Measurements from ENCODE around the gene TANGO2. TPM values are rescaled to one million over a fixed set of nuclear protein-coding genes. Genes with fewer than 3 reads are reported as not detected.

The TANGO2 gene
- total RNA-seq, 1 experiment from 2014 or later = 13.9 TPM

DNA sequence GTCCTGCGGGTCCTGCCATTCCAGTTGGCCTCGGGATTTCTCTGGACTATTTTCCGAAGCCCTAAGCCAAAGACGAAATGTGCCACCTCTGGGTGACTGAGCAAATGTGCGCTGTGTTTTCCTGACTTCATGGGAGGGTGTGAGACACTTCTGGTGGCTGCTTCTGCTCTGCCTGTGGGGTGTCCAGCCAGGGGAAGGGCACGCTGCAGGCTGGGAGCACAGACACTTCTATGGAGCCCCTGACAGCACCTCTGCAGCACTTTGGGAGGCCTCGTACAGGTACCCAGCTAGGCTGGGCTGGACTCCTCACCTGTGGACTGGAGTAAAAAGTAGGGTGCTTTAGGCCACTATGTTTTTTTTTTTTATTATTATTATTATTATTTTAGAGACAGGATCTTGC is 17.7 kb downstream of the TANGO2 start:
- intact Hi-C loops (cut with micrococcal nuclease) = no loop called here
- ChIA-PET CTCF (no interaction called here), POLR2A (interaction anchor here (0.6 kb wide), 1 partner anchor 60 kb away, joined by 3 read pairs; no protein-coding TSS in a partner anchor)
- Mint-ChIP-seq H3K36me3 (ENCODE audit: insufficient read depth, unreplicated experiment) (peaks cover 23% of the 10 kb centered on the region), H3K9me3 (ENCODE audit: unreplicated experiment) (no peaks in the 10 kb centered on the region), H3K27ac (ENCODE audit: low read depth, unreplicated experiment) (no peak overlapping the region), H3K4me1 (ENCODE audit: insufficient read depth, unreplicated experiment) (no peaks in the 10 kb centered on the region), H3K4me3 (ENCODE audit: unreplicated experiment) (no peak overlapping the region), H3K27me3 (ENCODE audit: insufficient read depth, unreplicated experiment) (no peaks in the 10 kb centered on the region)
- TF ChIP-seq, protein P1, sequence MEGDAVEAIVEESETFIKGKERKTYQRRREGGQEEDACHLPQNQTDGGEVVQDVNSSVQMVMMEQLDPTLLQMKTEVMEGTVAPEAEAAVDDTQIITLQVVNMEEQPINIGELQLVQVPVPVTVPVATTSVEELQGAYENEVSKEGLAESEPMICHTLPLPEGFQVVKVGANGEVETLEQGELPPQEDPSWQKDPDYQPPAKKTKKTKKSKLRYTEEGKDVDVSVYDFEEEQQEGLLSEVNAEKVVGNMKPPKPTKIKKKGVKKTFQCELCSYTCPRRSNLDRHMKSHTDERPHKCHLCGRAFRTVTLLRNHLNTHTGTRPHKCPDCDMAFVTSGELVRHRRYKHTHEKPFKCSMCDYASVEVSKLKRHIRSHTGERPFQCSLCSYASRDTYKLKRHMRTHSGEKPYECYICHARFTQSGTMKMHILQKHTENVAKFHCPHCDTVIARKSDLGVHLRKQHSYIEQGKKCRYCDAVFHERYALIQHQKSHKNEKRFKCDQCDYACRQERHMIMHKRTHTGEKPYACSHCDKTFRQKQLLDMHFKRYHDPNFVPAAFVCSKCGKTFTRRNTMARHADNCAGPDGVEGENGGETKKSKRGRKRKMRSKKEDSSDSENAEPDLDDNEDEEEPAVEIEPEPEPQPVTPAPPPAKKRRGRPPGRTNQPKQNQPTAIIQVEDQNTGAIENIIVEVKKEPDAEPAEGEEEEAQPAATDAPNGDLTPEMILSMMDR (IDR thresholded peaks at IDR 0.05; ENCODE audit: unreplicated experiment) = no peak
- BruUV-seq (replicated peaks) = no TSS peak
- DNase-seq (ENCODE audit: unreplicated experiment) = no peak

DNA sequence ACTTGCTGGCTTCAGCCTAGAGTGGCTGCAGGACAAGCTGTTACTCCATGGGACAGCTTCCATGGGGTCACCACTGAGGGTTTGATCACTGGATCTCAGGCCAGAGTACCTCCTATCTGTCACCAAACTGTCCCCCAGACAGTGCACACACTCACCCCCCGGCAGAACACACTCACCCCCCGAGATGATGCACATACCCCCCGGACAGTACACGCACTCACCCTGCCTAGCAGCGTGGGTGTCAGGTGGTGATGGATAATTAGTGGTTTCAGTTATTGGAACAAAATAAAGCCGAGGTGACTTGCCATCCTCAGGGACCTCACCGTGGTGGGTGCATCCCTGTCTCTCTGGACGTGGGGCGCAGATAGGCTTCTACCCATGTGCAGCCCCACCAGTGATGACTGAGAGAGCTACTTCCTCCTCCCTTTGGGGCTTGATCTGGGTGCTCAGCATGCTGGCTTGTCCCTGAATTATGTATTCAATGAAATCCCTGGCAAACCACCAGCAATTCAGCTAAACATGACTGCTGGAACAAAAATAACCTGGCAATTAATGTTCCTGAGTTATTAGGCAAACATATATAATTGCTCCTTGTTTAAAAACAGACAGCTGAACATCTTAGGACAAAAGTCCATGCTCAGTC is 18.9 kb downstream of the TANGO2 start:
- peaks cover 22% of the 10 kb centered on the region for H3K36me3 Mint-ChIP-seq (ENCODE audit: insufficient read depth, unreplicated experiment)
- intact Hi-C loops (cut with micrococcal nuclease) = no loop called here
- no peak for DNase-seq (ENCODE audit: unreplicated experiment)
- CTCF ChIA-PET = interaction anchor here (0.7 to 1.7 kb wide), 2 partner anchors 11 to 129 kb away, joined by 3 read pairs; no protein-coding TSS in a partner anchor
- no peaks in the 10 kb centered on the region for H3K4me1 Mint-ChIP-seq (ENCODE audit: insufficient read depth, unreplicated experiment)
- no peak overlapping the region for H3K27ac Mint-ChIP-seq (ENCODE audit: low read depth, unreplicated experiment)
- H3K27me3 Mint-ChIP-seq (ENCODE audit: insufficient read depth, unreplicated experiment) = no peaks in the 10 kb centered on the region
- H3K9me3 Mint-ChIP-seq (ENCODE audit: unreplicated experiment) = no peaks in the 10 kb centered on the region
- no TSS peak for BruUV-seq (replicated peaks)
- H3K4me3 Mint-ChIP-seq (ENCODE audit: unreplicated experiment) = no peak overlapping the region
- TF ChIP-seq, protein P1 (IDR thresholded peaks at IDR 0.05; ENCODE audit: unreplicated experiment) = no peak
- POLR2A ChIA-PET = interaction anchor here (0.5 to 1.1 kb wide), 3 partner anchors 18 to 26 kb away, joined by 3 to 6 read pairs (median 4); partner anchors contain the start of gene TANGO2

DNA sequence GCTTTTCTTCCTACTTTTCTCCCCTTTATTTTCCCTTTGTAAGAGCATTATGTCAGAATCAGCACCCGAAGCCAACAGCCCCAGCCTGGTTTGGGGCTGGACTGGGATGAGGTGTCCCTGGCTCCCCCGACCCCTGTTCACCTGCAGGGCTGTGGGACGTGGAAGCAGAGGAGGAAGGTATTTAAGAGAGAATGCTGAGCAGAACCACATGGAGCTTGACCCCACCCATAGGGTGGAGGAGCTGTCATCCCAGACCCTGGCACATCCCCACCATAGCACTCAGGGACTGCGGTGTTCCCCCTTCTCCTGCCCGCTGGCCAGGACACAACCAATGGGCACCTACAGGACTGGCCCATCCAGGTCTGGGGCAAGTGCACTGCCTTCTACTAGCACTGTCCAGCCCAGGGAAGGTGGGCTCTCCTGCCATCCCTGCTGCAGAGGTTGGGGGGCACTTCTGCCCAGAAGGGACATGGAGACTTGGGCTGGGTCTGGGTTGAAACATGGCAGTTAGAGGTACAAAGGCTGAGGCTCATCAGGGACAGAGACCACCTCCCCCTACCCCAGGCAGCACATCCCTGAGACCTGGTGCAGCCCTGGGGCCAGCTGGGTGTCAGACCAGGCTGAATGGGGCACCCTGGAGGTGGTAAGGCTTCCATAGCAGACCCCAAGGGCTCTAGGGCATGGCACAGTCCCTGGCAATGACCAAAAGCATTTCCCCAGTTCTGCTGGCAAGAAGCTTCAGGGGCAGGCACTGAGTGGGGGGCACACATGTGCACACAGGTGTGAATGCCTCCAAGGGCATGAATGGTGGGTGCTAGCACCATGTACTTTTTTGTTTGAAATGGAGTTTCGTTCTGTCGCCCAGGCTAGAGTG is 19.7 kb downstream of the TANGO2 start:
- Mint-ChIP-seq H3K27me3 (ENCODE audit: insufficient read depth, unreplicated experiment) (no peaks in the 10 kb centered on the region), H3K36me3 (ENCODE audit: insufficient read depth, unreplicated experiment) (peaks cover 17% of the 10 kb centered on the region), H3K4me3 (ENCODE audit: unreplicated experiment) (no peak overlapping the region), H3K27ac (ENCODE audit: low read depth, unreplicated experiment) (no peak overlapping the region), H3K9me3 (ENCODE audit: unreplicated experiment) (no peaks in the 10 kb centered on the region), H3K4me1 (ENCODE audit: insufficient read depth, unreplicated experiment) (no peaks in the 10 kb centered on the region)
- ChIA-PET POLR2A (interaction anchor here (0.5 to 1.1 kb wide), 2 partner anchors 19 to 26 kb away, joined by 4 to 6 read pairs; partner anchors contain the start of gene TANGO2), CTCF (interaction anchor here (0.5 to 1.7 kb wide), 2 partner anchors 12 to 405 kb away, joined by 3 read pairs; no protein-coding TSS in a partner anchor)
- TF ChIP-seq, protein P1 (IDR thresholded peaks at IDR 0.05; ENCODE audit: unreplicated experiment) = no peak
- intact Hi-C loops (cut with micrococcal nuclease) = no loop called here
- no TSS peak for BruUV-seq (replicated peaks)
- no peak for DNase-seq (ENCODE audit: unreplicated experiment)
